Vagina (tissue), 2 donors: ENCODE results near the gene CADPS. TPM values are rescaled to one million over a fixed set of nuclear protein-coding genes. Genes with fewer than 3 reads are reported as not detected.

Experiments used
- DNase-seq, 2 donors: peaks; one replicate each; pipeline ENCODE4 v3.0.0-alpha.2; 2017; ENCODE audit errors: extremely low spot score in 2 of 2
- H3K27ac ChIP-seq: fragments of 200-600 bp; sonication (generic); one replicate; pipeline ENCODE4 v1.5.1; 2019
- H3K27me3 ChIP-seq: fragments of 200-600 bp; sonication (generic); one replicate; pipeline ENCODE4 v1.5.1; 2019
- H3K36me3 ChIP-seq, 2 donors: fragments of 200-600 bp; sonication (generic); one replicate each; pipeline ENCODE4 v1.5.1; 2017 to 2019
- H3K4me1 ChIP-seq: fragments of 200-600 bp; sonication (generic); one replicate; pipeline ENCODE4 v1.5.1; 2019
- H3K4me3 ChIP-seq, 2 donors: fragments of 200-600 bp; sonication (generic); 1 replicate in 1 of 2; 2 replicates in 1 of 2; pipeline ENCODE4 v1.5.1; 2016 to 2019
- H3K9me3 ChIP-seq: fragments of 200-600 bp; sonication (generic); one replicate; pipeline ENCODE4 v1.5.1; 2019
- POLR2A ChIP-seq, 2 donors: fragments of 450-650 bp; IDR thresholded peaks; one replicate each; pipeline ENCODE4 v1.6.1; 2017; ENCODE audit warnings: antibody characterized with exemption in 2 of 2, mild to moderate bottlenecking in 2 of 2, moderate library complexity in 2 of 2
- POLR2AphosphoS5 ChIP-seq, 2 donors: sonication (generic); formaldehyde crosslinking; IDR thresholded peaks; one replicate each; pipeline ENCODE4 v1.9.0; 2017; ENCODE audit warnings: antibody characterized with exemption in 2 of 2, mild to moderate bottlenecking in 2 of 2, low read depth in 1 of 2; ENCODE audit not compliant: insufficient read depth in 1 of 2
- intact Hi-C: fragments of 100-400 bp; cut with DNase I; formaldehyde crosslinking; loops from one replicate; pipeline ENCODE4 v1.15.1; 2023
- total RNA-seq: library from RNA; depleted of rRNA; stranded (reverse); fragments of >200 nt; gene quantifications from one replicate; pipeline ENCODE4 v1.2.3, GENCODE V29; 2016
- TF ChIP-seq, protein P1 (sequence below), 3 experiments: fragments of 450-650 bp in 2 of 3; fragments of 200-600 bp in 1 of 3; sonication (generic) in 1 of 3; IDR thresholded peaks; one replicate each; pipeline ENCODE4 v1.5.1; 2017 to 2019; ENCODE audit warnings: antibody characterized with exemption in 3 of 3, mild to moderate bottlenecking in 2 of 3, moderate library complexity in 2 of 3

CADPS gene
- total RNA-seq, 1 donor from 2014 or later, result 12.8 TPM

DNA sequence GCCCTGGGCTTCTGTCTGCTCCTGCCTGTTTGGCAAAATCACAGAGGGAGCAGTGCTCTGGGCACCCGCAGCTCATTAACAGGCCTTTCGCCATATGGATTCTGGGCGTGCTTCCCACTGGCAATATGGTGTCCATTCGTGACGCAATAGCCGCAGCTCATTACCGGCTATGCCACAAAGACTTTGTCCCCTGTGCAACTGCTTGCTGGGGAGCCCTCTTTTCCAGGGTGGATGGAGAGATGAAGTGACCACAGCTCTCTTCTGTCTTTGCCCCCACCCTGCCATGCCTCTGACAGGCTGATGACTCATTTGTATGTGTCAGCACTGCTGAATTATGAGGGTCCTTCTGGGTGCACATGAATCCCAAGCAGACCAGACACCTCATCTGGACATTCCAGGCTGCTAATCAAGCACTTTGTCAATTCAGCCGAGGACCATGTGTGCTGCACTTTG lies 287.6 kb downstream of the CADPS start:
- H3K36me3 ChIP-seq, result no peaks in the 10 kb centered on the region
- H3K4me3 ChIP-seq, result no peak overlapping the region
- H3K27ac ChIP-seq, result no peak overlapping the region
- no peaks in the 10 kb centered on the region for H3K27me3 ChIP-seq
- DNase-seq, result no peak
- intact Hi-C loops, result no loop called here
- TF ChIP-seq, protein P1, sequence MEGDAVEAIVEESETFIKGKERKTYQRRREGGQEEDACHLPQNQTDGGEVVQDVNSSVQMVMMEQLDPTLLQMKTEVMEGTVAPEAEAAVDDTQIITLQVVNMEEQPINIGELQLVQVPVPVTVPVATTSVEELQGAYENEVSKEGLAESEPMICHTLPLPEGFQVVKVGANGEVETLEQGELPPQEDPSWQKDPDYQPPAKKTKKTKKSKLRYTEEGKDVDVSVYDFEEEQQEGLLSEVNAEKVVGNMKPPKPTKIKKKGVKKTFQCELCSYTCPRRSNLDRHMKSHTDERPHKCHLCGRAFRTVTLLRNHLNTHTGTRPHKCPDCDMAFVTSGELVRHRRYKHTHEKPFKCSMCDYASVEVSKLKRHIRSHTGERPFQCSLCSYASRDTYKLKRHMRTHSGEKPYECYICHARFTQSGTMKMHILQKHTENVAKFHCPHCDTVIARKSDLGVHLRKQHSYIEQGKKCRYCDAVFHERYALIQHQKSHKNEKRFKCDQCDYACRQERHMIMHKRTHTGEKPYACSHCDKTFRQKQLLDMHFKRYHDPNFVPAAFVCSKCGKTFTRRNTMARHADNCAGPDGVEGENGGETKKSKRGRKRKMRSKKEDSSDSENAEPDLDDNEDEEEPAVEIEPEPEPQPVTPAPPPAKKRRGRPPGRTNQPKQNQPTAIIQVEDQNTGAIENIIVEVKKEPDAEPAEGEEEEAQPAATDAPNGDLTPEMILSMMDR (IDR thresholded peaks at IDR 0.05), result no peak
- TF ChIP-seq POLR2A (IDR thresholded peaks at IDR 0.05), result no peak
- no peaks in the 10 kb centered on the region for H3K9me3 ChIP-seq
- no peaks in the 10 kb centered on the region for H3K4me1 ChIP-seq

DNA sequence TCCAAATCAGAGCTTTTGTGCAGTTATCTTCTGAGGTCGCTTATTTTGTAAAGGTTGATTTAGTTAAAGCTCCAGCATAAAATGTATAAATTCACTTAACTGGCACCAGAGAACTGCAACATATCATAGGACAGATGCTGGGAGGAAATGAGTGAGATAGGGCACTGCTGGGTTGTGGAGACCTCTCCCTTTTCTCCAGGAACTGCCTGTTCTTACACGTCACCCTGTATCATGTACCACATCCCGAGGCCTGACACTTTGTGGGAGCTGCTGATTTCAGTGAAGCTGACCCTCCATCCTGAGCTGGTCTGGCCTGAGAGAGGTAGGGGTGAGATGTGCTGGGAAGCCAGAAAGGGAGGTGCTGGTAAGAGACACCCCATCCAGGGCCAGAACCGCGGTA lies 288.0 kb downstream of the CADPS start:
- no peak overlapping the region for H3K4me3 ChIP-seq
- H3K36me3 ChIP-seq, result no peaks in the 10 kb centered on the region
- intact Hi-C loops, result no loop called here
- no peak for DNase-seq
- H3K27me3 ChIP-seq, result no peaks in the 10 kb centered on the region
- TF ChIP-seq, protein P1 (IDR thresholded peaks at IDR 0.05), result no peak
- TF ChIP-seq POLR2A (IDR thresholded peaks at IDR 0.05) (no peak), POLR2AphosphoS5 (IDR thresholded peaks at IDR 0.05; ENCODE audit: insufficient read depth in 1 of 2, low read depth in 1 of 2) (no peak)
- no peaks in the 10 kb centered on the region for H3K9me3 ChIP-seq
- no peaks in the 10 kb centered on the region for H3K4me1 ChIP-seq
- H3K27ac ChIP-seq, result no peak overlapping the region

DNA sequence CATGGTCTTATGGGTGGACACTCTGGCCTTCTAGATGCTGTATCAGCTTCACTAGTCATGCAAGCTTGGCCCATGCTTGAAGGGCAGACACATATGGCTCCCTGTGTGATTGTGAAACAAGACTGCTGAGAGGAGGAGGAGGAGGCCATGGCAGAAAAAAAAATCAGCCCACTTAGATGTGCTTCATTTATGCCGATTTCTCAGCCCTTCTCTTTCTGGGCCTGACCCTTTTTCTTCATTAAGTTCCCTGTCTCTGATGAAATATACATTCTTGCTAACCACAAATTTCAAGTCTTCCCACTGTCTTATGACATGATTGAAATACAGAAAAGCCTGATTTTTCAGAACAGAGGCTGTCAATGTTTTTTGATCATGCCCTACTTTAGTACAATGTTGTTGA lies 288.9 kb downstream of the CADPS start:
- H3K27me3 ChIP-seq, result no peaks in the 10 kb centered on the region
- no peak overlapping the region for H3K27ac ChIP-seq
- intact Hi-C loops, result no loop called here
- DNase-seq, result no peak
- H3K4me3 ChIP-seq, result no peak overlapping the region
- no peaks in the 10 kb centered on the region for H3K36me3 ChIP-seq
- no peak for TF ChIP-seq POLR2A (IDR thresholded peaks at IDR 0.05)
- TF ChIP-seq, protein P1 (IDR thresholded peaks at IDR 0.05), result no peak
- no peak for TF ChIP-seq POLR2AphosphoS5 (IDR thresholded peaks at IDR 0.05; ENCODE audit: insufficient read depth in 1 of 2, low read depth in 1 of 2)
- H3K9me3 ChIP-seq, result no peaks in the 10 kb centered on the region
- no peaks in the 10 kb centered on the region for H3K4me1 ChIP-seq

DNA sequence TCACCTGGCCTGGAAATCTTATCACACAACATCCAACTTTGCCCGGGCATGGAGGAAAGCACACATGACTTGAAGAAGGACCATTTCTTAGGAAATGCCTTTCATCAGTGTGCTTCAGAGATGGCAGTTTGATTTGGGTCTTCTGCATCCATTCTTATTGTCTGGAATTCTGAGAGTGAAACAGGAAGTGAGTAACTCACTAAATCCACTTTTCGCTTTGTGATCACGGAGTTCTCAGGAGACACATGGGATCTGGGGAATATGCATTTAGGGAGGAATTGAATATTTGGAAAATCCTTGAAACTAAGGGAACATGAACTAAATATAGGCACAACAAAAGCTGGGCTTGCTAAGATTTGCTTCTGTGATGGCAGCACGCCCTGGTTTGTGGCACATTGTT lies 289.4 kb downstream of the CADPS start:
- Histone ChIP-seq H3K9me3 (no peaks in the 10 kb centered on the region), H3K4me3 (no peak overlapping the region), H3K27me3 (no peaks in the 10 kb centered on the region), H3K36me3 (no peaks in the 10 kb centered on the region), H3K27ac (no peak overlapping the region), H3K4me1 (no peaks in the 10 kb centered on the region)
- intact Hi-C loops, result no loop called here
- DNase-seq, result no peak
- TF ChIP-seq, protein P1 (IDR thresholded peaks at IDR 0.05), result no peak
- TF ChIP-seq POLR2A (IDR thresholded peaks at IDR 0.05), result no peak
- TF ChIP-seq POLR2AphosphoS5 (IDR thresholded peaks at IDR 0.05; ENCODE audit: insufficient read depth in 1 of 2, low read depth in 1 of 2), result no peak

DNA sequence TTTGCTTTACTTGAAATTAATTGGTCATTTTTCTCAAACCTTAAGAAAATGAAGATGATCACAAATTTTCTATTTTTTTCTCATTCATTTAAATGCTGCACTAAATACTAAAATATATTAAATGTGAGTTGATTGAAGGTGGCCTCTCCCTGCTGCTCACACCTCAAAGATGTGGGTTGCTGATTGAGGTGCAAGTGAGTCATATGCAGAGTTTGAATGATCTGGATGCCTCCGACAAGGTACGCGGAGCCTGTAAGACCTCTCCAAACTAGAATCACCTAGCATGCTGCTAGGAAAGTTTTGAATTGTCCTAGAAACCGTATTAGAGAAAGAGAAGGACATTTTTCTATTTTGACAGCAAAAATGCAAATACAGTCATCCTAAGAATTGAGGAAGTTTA lies 290.6 kb downstream of the CADPS start:
- DNase-seq, result no peak
- H3K27ac ChIP-seq, result no peak overlapping the region
- H3K4me1 ChIP-seq, result no peaks in the 10 kb centered on the region
- no peak overlapping the region for H3K4me3 ChIP-seq
- intact Hi-C loops, result no loop called here
- TF ChIP-seq, protein P1 (IDR thresholded peaks at IDR 0.05), result no peak
- TF ChIP-seq POLR2AphosphoS5 (IDR thresholded peaks at IDR 0.05; ENCODE audit: insufficient read depth in 1 of 2, low read depth in 1 of 2) (no peak), POLR2A (IDR thresholded peaks at IDR 0.05) (no peak)
- no peaks in the 10 kb centered on the region for H3K27me3 ChIP-seq
- H3K9me3 ChIP-seq, result no peaks in the 10 kb centered on the region
- no peaks in the 10 kb centered on the region for H3K36me3 ChIP-seq
